ENCODE data around the gene ARHGAP8. TPM values are rescaled to one million over a fixed set of nuclear protein-coding genes. Genes with fewer than 3 reads are reported as not detected.
"Not testable (repeated sequence)": the region's sequence is repeated elsewhere in the genome, so short reads cannot be mapped to it uniquely, and the experiment has no call there.

ARHGAP8 gene
- polyA plus RNA-seq, 12 donors: 0.44 to 7.6 (median 1.1) TPM; not detected in 2

GRCh38 chr22:44738347-44738715 is 14.0 kb upstream of the ARHGAP8 start:
- DNase-seq: no peak

GRCh38 chr22:44739024-44739423 is 13.4 kb upstream of the ARHGAP8 start:
- DNase-seq: no peak

GRCh38 chr22:44739666-44740065 is 12.7 kb upstream of the ARHGAP8 start:
- DNase-seq: not testable (repeated sequence)

- no peak for DNase-seq
Observed at GRCh38 chr22:44740307-44740706, 12.1 kb upstream of the ARHGAP8 start.

GRCh38 chr22:44741929-44742328 is 10.4 kb upstream of the ARHGAP8 start:
- no peak for DNase-seq

GRCh38 chr22:44743247-44743646 is 9.1 kb upstream of the ARHGAP8 start:
- no peak for DNase-seq

GRCh38 chr22:44743804-44744211 is 8.6 kb upstream of the ARHGAP8 start:
- no peak for DNase-seq

- DNase-seq: no peak
Observed at GRCh38 chr22:44745853-44746789, 6.3 kb upstream of the ARHGAP8 start.

- DNase-seq: not testable (repeated sequence)
Observed at GRCh38 chr22:44747784-44748127, 4.6 kb upstream of the ARHGAP8 start.

GRCh38 chr22:44748524-44748923 is 3.9 kb upstream of the ARHGAP8 start:
- no peak for DNase-seq

- DNase-seq: no peak
Observed at GRCh38 chr22:44750481-44750880, 1.9 kb upstream of the ARHGAP8 start.

GRCh38 chr22:44753189-44754042 is 1.0 kb downstream of the ARHGAP8 start:
- peak; percentile 82 for DNase-seq

- no peak for DNase-seq
Observed at GRCh38 chr22:44754998-44755397, 2.6 kb downstream of the ARHGAP8 start.

- DNase-seq: no peak
Observed at GRCh38 chr22:44755417-44755816, 3.0 kb downstream of the ARHGAP8 start.

GRCh38 chr22:44755956-44756361 is 3.6 kb downstream of the ARHGAP8 start:
- no peak for DNase-seq

GRCh38 chr22:44758344-44758973 is 6.1 kb downstream of the ARHGAP8 start:
- peak; percentile 59 for DNase-seq

GRCh38 chr22:44759001-44759400 is 6.6 kb downstream of the ARHGAP8 start:
- no peak for DNase-seq

- DNase-seq: no peak
Observed at GRCh38 chr22:44759430-44760310, 7.3 kb downstream of the ARHGAP8 start.

- DNase-seq: no peak
Observed at GRCh38 chr22:44760476-44760875, 8.1 kb downstream of the ARHGAP8 start.

GRCh38 chr22:44761025-44761424 is 8.7 kb downstream of the ARHGAP8 start:
- no peak for DNase-seq

- no peak for DNase-seq
Observed at GRCh38 chr22:44764373-44764772, 12.0 kb downstream of the ARHGAP8 start.
